SK-N-SH (cell line): Measurements from ENCODE around the gene TBL1XR1. TPM values are rescaled to one million over a fixed set of nuclear protein-coding genes. Genes with fewer than 3 reads are reported as not detected.

Experiments
- CTCF ChIA-PET: fragments of 300-600, 350-600 bp; formaldehyde crosslinking; extraction: SDS; loops from one replicate; lab custom pipeline; 2021; lab: Yijun Ruan, JAX
- POLR2A ChIA-PET: fragments of 350-600 bp; sonication (Branson Sonifier 250); formaldehyde crosslinking; extraction: SDS; loops from one replicate; lab custom pipeline; 2020; ENCODE audit warnings: antibody characterized with exemption, inconsistent platforms; lab: Yijun Ruan, JAX
- DNase-seq: peaks from one replicate; pipeline ENCODE4 v3.0.0; 2012
- H2AFZ ChIP-seq: fragments of 200-600 bp; sonication (generic); 2 replicates; pipeline ENCODE4 v1.8.1; 2016; ENCODE audit warnings: antibody characterized with exemption, mild to moderate bottlenecking, low read depth
- H3F3A ChIP-seq: fragments of 200-600 bp; sonication (generic); replicated peaks from 2 replicates; pipeline ENCODE3; 2016; ENCODE audit warnings: antibody characterized with exemption, mild to moderate bottlenecking; ENCODE audit not compliant: insufficient read depth
- H3K27ac ChIP-seq, 2 experiments: fragments of 200-500 bp in 1 of 2; fragments of 200-600 bp in 1 of 2; sonication (Bioruptor generic) in 1 of 2; sonication (generic), shearing (Covaris generic) in 1 of 2; 2 replicates each; pipeline versions ENCODE4 v1.5.1 to v1.6.1; 2014 to 2016; ENCODE audit warnings: low read depth in 2 of 2, inconsistent platforms in 1 of 2, low read length in 1 of 2, mild to moderate bottlenecking in 1 of 2, mixed read lengths in 1 of 2
- H3K27me3 ChIP-seq: fragments of 200-600 bp; sonication (generic), shearing (Covaris generic); 2 replicates; pipeline ENCODE4 v1.6.1; 2016; ENCODE audit warnings: mixed run types; ENCODE audit not compliant: insufficient read depth
- H3K36me3 ChIP-seq, 2 experiments: fragments of 200-500 bp in 1 of 2; fragments of 200-600 bp in 1 of 2; sonication (Bioruptor generic) in 1 of 2; sonication (generic) in 1 of 2; replicated peaks in 1 of 2; 2 replicates each; pipeline versions ENCODE3 to v1.5.1; 2014 to 2016; ENCODE audit warnings: low read length in 1 of 2, mild to moderate bottlenecking in 1 of 2; ENCODE audit not compliant: insufficient read depth in 2 of 2, control insufficient read depth in 1 of 2
- H3K4me1 ChIP-seq, 2 experiments: fragments of 200-500 bp in 1 of 2; fragments of 200-600 bp in 1 of 2; sonication (Bioruptor generic) in 1 of 2; sonication (generic), shearing (Covaris generic) in 1 of 2; 2 replicates each; pipeline versions ENCODE4 v1.5.1 to v1.6.1; 2014 to 2016; ENCODE audit warnings: low read depth in 1 of 2, low read length in 1 of 2, mixed run types in 1 of 2; ENCODE audit not compliant: insufficient read depth in 2 of 2, control insufficient read depth in 1 of 2
- H3K4me2 ChIP-seq: fragments of 200-600 bp; sonication (generic), shearing (Covaris generic); 2 replicates; pipeline ENCODE4 v1.6.1; 2017; ENCODE audit warnings: mixed run types
- H3K4me3 ChIP-seq, 2 experiments: fragments of 200-500 bp in 1 of 2; fragments of 200-600 bp in 1 of 2; sonication (Bioruptor generic) in 1 of 2; sonication (generic), shearing (Covaris generic) in 1 of 2; 2 replicates each; pipeline versions ENCODE4 v1.5.1 to v1.8.1; 2014 to 2016; ENCODE audit warnings: low read depth in 2 of 2, inconsistent platforms in 1 of 2, low read length in 1 of 2, mild to moderate bottlenecking in 1 of 2, mixed read lengths in 1 of 2, moderate library complexity in 1 of 2
- H3K79me2 ChIP-seq: fragments of 200-600 bp; sonication (generic); 2 replicates; pipeline ENCODE4 v1.8.1; 2017; ENCODE audit warnings: mild to moderate bottlenecking; ENCODE audit not compliant: insufficient read depth
- H3K9ac ChIP-seq: fragments of 200-600 bp; sonication (generic); 2 replicates; pipeline ENCODE4 v1.6.1; 2017; ENCODE audit warnings: mixed run types
- H3K9me2 ChIP-seq: fragments of 200-600 bp; sonication (generic); 2 replicates; pipeline ENCODE4 v1.6.1; 2017; ENCODE audit warnings: mixed run types
- H3K9me3 ChIP-seq: fragments of 200-600 bp; sonication (generic); 2 replicates; pipeline ENCODE4 v1.6.1; 2017; ENCODE audit warnings: mixed run types, mild to moderate bottlenecking, moderate library complexity
- H4K20me1 ChIP-seq: fragments of 200-600 bp; sonication (generic); 2 replicates; pipeline ENCODE4 v1.6.1; 2017; ENCODE audit warnings: mild to moderate bottlenecking, mixed run types; ENCODE audit not compliant: insufficient read depth
- CTCF ChIP-seq: fragments of 200-600 bp; sonication (generic); IDR thresholded peaks from 2 replicates; pipeline ENCODE4 v1.6.1; 2017; ENCODE audit warnings: antibody characterized with exemption, mild to moderate bottlenecking, moderate library complexity
- ELF1 ChIP-seq: IDR thresholded peaks from 2 replicates; pipeline ENCODE4 v1.4.0; 2012
- FOSL2 ChIP-seq: IDR thresholded peaks from 2 replicates; pipeline ENCODE4 v1.4.0; 2012; ENCODE audit warnings: low read depth, mild to moderate bottlenecking, moderate library complexity, borderline replicate concordance
- FOXJ3 ChIP-seq: sonication (generic); formaldehyde crosslinking; IDR thresholded peaks from 2 replicates; pipeline ENCODE4 v1.5.1; 2020; ENCODE audit warnings: mild to moderate bottlenecking, missing genetic modification reagents
- GABPA ChIP-seq: IDR thresholded peaks from 2 replicates; pipeline ENCODE4 v1.4.0; 2012; ENCODE audit warnings: low read depth, mild to moderate bottlenecking
- JUND ChIP-seq: IDR thresholded peaks from 2 replicates; pipeline ENCODE4 v1.4.0; 2012
- MEF2A ChIP-seq: IDR thresholded peaks from 2 replicates; pipeline ENCODE4 v1.4.0; 2012; ENCODE audit warnings: low read depth, borderline replicate concordance
- MXI1 ChIP-seq: IDR thresholded peaks from 2 replicates; pipeline ENCODE4 v1.6.1; 2012; ENCODE audit warnings: mild to moderate bottlenecking, low read depth, low read length, improper control_type of control experiment
- NRF1 ChIP-seq: IDR thresholded peaks from 2 replicates; pipeline ENCODE4 v1.6.1; 2012; ENCODE audit warnings: low read depth, mild to moderate bottlenecking, low read length
- PBX3 ChIP-seq: IDR thresholded peaks from 2 replicates; pipeline ENCODE4; 2012
- RAD21 ChIP-seq: IDR thresholded peaks from 2 replicates; pipeline ENCODE4 v1.6.1; 2012; ENCODE audit warnings: mild to moderate bottlenecking, low read length
- RCOR1 ChIP-seq: fragments of 150-350 bp; IDR thresholded peaks from 2 replicates; pipeline ENCODE4 v1.6.1; 2017; ENCODE audit warnings: antibody characterized with exemption, low read length
- RFX5 ChIP-seq: IDR thresholded peaks from 2 replicates; pipeline ENCODE4 v1.6.1; 2012; ENCODE audit warnings: mild to moderate bottlenecking, improper control_type of control experiment, low read length
- SIN3A ChIP-seq: IDR thresholded peaks from 2 replicates; pipeline ENCODE4 v1.6.1; 2012; ENCODE audit warnings: low read depth, mild to moderate bottlenecking, low read length, moderate library complexity, borderline replicate concordance
- TAF1 ChIP-seq: IDR thresholded peaks from 2 replicates; pipeline ENCODE4 v1.6.1; 2012; ENCODE audit warnings: low read depth, mild to moderate bottlenecking, low read length, moderate library complexity, borderline replicate concordance
- TCF12 ChIP-seq: IDR thresholded peaks from 2 replicates; pipeline ENCODE4 v1.4.0; 2012
- WGBS: methylation state at CpG from one replicate; pipeline ENCODE4 v1.1.6; 2017; ENCODE audit warnings: low lambda C conversion rate; 5-methylcytosine and 5-hydroxymethylcytosine counted together
- polyA plus RNA-seq, 3 experiments: library from polyadenylated mRNA; depleted of rRNA; stranded (reverse); fragments of >200 nt; gene quantifications; 2 replicates each; pipeline ENCODE4 v1.2.3, GENCODE V29; 2012
- TF ChIP-seq, protein P1 (sequence below): IDR thresholded peaks from 2 replicates; pipeline ENCODE4 v1.4.0; 2012; ENCODE audit warnings: low read depth, borderline replicate concordance

TBL1XR1 gene
- polyA plus RNA-seq, 1 of the 3 experiments (the other 2 are of a cell fraction) = 20.9 TPM

- TF ChIP-seq MEF2A (no peak), TCF12 (no peak), FOSL2 (no peak), PBX3 (no peak)
Measured at GRCh38 chr3:177080122-177080521, 117.2 kb downstream of the TBL1XR1 start (continued).

- H3K79me2 ChIP-seq = peaks cover 90% of the 10 kb centered on the region
- no peak overlapping the region for H3K4me2 ChIP-seq
- TF ChIP-seq FOXJ3 = no peak
- TF ChIP-seq TCF12 = no peak
- no peak for TF ChIP-seq RFX5
- no peak for TF ChIP-seq PBX3
- no peak for TF ChIP-seq JUND
- no peak for TF ChIP-seq SIN3A
- TF ChIP-seq RAD21 = no peak
- TF ChIP-seq TAF1 = no peak
- TF ChIP-seq RCOR1 = no peak
- no peak for TF ChIP-seq GABPA
- TF ChIP-seq MXI1 = no peak
- no peak for TF ChIP-seq CTCF
- no peak for TF ChIP-seq NRF1
- TF ChIP-seq, protein P1, sequence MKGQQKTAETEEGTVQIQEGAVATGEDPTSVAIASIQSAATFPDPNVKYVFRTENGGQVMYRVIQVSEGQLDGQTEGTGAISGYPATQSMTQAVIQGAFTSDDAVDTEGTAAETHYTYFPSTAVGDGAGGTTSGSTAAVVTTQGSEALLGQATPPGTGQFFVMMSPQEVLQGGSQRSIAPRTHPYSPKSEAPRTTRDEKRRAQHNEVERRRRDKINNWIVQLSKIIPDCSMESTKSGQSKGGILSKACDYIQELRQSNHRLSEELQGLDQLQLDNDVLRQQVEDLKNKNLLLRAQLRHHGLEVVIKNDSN = no peak
- TF ChIP-seq ELF1 = no peak
- TF ChIP-seq MEF2A = no peak
- no peak overlapping the region for H3K9ac ChIP-seq
- 75% methylated on average over 1 of the region's 1 CpG for WGBS
- peaks cover 4% of the 10 kb centered on the region for H3F3A ChIP-seq
- no peaks in the 10 kb centered on the region; a peak in 1 of 4 replicates for H3K4me1 ChIP-seq
- H4K20me1 ChIP-seq = peaks cover 43% of the 10 kb centered on the region
- H3K27me3 ChIP-seq = no peaks in the 10 kb centered on the region
- POLR2A ChIA-PET = no interaction called here
- no peak for DNase-seq
- no peak overlapping the region for H2AFZ ChIP-seq
- peaks cover 2 to 21% of the 10 kb centered on the region in 2 experiments for H3K36me3 ChIP-seq
- H3K27ac ChIP-seq = no peak overlapping the region
- H3K4me3 ChIP-seq = no peak overlapping the region
- CTCF ChIA-PET = interaction anchor here (1.3 kb wide), 1 partner anchor 29 kb away, joined by 4 read pairs; no protein-coding TSS in a partner anchor
- H3K9me3 ChIP-seq = no peaks in the 10 kb centered on the region
- no peaks in the 10 kb centered on the region for H3K9me2 ChIP-seq
Measured at GRCh38 chr3:177079684-177080083, 117.6 kb downstream of the TBL1XR1 start.
